AG09319 (cell line): ENCODE data around the gene GARNL3.

Experiments
- DNase-seq: peaks from one replicate; pipeline ENCODE4 v3.0.0-alpha.2; 2010; ENCODE audit warnings: low read depth; ENCODE audit errors: extremely low read depth
- TF ChIP-seq, protein P1 (sequence below): IDR thresholded peaks from 2 replicates; pipeline ENCODE4 v1.5.1; 2011; ENCODE audit warnings: low read depth, mild to moderate bottlenecking, inconsistent platforms, low read length, moderate library complexity

The GARNL3 gene

DNA sequence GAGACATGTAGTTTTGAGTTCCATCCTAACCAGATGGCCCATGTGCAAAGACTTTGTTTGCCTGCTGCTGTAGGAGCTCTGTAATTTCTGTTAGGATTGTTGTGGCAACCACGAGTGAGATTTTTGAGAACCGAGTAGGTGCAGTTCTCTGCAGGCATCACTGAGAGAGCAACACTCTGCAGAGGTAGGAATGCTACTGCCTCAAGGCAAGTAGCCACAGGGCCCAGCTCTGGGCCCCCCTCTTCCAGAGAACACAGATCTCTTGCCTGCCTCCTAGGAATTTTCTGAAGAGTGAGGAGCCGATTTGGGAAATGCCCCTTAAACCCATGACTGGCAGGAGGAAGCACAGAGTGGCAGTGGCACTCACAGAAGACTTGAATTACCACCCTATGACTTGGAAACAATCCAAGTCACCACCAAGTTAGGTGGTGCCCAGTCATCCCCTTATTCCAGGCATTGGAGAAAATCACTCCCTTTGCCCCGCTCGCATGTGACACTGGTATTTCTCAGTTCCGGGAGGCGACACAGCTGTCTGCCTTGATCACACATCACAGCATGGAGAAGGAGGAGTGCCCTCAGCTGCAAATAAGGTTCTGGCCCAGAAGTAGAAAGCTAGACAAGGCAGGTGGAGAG is 79.9 kb downstream of the GARNL3 start:
- TF ChIP-seq, protein P1, sequence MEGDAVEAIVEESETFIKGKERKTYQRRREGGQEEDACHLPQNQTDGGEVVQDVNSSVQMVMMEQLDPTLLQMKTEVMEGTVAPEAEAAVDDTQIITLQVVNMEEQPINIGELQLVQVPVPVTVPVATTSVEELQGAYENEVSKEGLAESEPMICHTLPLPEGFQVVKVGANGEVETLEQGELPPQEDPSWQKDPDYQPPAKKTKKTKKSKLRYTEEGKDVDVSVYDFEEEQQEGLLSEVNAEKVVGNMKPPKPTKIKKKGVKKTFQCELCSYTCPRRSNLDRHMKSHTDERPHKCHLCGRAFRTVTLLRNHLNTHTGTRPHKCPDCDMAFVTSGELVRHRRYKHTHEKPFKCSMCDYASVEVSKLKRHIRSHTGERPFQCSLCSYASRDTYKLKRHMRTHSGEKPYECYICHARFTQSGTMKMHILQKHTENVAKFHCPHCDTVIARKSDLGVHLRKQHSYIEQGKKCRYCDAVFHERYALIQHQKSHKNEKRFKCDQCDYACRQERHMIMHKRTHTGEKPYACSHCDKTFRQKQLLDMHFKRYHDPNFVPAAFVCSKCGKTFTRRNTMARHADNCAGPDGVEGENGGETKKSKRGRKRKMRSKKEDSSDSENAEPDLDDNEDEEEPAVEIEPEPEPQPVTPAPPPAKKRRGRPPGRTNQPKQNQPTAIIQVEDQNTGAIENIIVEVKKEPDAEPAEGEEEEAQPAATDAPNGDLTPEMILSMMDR, result no peak
- no peak for DNase-seq

DNA sequence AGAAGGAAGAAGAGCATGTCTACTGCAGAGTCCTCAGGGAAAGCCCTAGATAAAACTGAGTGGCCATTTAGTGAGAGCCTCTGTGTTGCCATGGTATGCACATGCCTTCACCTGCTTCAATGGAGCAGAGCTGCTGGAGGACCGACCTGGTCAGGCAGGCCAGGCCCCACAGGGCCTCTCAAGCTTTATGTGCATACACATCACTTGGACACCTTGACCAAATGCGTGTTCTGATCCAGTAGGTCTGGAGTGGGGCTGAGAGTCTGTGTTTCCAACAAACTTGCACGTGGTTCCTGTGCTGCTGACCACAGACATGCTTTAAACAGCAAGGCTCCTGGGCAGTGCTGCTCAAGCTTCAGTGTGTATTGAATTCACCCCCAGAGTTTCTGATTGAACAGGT is 81.0 kb downstream of the GARNL3 start:
- DNase-seq, result no peak
- TF ChIP-seq, protein P1, result no peak

DNA sequence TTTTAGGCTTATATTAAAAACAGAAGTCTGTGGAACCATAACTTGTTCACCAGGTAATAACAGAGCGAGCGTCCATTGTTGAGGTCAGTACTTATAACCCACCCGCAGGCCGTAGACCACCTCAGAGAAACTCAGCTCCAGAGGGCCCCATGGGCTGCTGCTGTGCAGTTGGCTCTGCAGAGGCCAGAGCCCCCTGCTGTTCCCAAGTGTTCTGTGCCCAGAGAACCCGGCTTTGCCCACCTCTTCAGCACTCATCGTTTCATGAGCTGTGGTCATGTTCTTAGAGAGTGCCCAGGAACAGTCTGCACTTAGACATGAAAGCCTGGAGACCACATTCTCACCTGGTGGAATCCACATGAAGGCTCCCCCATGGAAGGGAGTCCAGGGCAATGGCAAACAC is 82.0 kb downstream of the GARNL3 start:
- TF ChIP-seq, protein P1, result no peak; the same call in 1 of the 2 replicates
- DNase-seq, result no peak

DNA sequence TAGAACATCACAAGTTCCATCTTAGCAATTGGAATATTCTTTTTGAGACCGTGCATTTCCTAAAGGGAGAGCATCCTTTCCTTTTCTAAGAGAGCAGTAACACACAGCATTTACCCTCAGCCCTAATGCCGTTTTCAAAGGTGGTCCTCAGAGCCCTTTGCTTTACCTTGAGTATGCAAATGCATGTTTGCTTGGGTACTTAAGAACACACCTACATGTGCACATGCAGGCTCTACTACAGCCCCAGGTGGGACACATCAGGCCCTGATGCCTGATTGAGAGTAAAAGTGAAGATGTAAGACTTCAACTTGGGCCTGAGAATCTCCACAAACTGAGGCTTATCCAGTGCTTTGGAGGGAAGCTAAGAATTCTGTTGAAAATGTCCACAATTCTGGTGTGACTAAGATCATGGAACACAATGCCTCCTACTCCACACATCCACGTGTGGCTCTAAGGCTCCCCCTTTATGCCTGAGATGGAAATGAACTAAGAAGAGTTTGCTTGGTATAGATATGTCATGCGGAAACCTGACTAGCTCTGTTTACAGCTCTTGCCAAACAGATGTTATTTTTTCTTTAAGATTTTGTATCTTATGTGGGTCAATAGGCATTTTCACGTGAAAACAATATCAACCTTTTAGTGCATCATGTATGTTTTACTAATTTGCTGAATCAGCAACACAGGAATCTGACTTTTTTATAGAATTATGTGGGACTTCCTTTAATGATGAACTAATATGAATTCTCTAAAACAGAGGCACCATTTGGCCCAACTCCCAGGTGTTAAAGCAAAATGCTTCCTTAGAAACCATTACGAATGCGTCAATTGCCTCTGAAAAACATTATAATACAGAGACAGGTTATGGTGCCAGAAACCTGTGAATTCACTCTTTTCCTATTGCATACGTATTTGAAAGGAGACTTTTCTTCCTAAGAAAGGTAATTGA is 83.5 kb downstream of the GARNL3 start:
- TF ChIP-seq, protein P1, result peak; percentile 73
- DNase-seq, result peak; percentile 25

DNA sequence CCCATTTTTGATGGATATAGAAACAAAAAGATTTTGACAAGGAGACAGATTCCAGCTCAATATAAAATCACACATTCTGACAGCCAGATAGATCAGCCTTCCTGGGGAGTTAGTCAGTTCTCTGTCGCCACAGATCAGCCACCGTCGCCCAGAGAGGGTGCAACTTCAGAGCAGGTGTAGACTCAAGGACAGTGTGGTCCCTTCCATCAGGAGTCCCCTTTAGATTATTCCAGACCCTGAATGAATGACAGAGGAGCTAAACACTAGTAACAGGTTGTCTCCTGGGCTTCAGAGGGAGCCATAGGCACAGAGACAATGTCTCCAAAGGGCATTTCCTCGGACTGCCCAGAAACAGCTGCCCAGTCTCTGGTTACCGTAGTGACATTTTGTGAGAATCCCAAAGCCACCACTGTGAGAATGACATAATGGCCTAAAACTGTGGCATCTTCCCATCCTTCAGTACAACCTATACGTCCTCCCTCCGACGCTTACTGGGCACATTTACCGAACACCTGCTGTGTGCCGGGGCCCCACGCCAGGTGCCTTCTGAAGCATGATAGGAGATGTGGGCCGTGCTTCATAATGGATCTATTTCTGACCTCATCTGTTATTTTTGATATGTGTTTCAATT is 85.0 kb downstream of the GARNL3 start:
- TF ChIP-seq, protein P1, result no peak
- DNase-seq, result no peak

DNA sequence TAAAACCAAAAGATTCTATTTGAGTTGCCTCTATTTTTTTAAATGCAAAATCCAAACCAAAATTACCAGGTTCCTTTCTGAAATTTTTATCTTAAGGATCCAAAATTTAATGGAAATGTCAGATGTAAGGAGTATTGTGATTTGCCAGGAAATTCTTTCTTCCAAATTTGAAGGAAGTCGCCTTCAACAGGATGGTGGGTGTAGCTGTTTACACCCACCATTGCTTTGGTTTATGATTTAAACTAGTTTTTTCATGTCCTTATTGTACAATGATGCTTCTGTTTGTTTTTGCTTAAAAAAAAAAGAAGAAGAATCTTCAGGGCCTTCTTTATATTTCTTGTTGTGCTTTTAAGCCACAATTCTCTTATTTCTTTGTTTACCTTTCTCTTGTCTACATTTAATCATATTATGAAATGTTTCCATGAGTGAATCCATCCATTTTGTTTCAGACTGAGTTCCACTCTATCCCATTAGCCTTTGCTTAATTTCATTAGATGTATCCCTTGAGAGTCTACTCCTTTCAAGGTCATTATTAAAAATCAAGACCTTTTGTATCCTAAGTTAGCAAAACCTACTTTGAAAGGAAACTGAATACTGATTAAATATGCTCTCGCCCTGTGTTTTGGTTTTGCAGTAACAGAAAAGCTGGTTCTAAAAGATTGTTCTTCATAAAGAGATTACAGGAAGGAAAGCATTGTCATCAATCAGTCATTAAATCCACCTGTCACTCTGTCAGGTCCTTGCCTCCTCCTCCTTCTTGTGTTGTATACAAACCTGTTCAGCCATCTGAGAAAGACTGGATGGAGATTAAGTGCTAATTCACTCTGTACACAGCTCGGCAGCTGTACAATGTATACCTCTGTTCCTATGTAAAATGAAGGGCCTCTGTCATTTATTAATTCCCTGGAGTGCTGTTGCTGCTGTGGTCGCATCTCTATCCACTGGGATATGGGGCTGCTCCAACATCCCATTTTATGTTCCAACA is 86.9 kb downstream of the GARNL3 start:
- no peak for DNase-seq
- TF ChIP-seq, protein P1, result no peak
